GM19452 (cell line): Measurements from ENCODE around the gene STK4.

Experiments
- ATAC-seq: cut with Tn5 transposase; IDR thresholded peaks from one replicate; pipeline ENCODE4 v1.9.1; 2021; ENCODE audit not compliant: unreplicated experiment

The STK4 gene

DNA sequence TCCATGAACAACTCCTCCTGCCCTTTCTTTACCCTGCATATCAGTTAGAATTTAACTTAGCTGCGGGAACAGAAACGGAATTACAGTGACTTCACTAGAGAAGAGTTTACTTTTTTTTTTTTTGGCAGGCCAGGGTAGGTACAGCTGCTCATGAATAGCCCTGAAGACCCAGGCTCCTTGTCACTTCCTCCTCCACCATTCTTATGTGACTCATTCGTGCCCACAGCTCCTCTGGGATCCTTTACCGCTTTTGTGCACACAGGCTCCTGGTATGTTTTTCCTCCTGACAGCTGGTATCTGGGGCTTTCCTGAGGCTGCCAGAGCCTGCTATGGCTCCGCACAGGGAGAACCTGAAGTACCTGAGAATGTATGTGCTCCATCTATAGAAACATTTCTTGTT, 138.5 kb downstream of the STK4 start:
- no peak for ATAC-seq

DNA sequence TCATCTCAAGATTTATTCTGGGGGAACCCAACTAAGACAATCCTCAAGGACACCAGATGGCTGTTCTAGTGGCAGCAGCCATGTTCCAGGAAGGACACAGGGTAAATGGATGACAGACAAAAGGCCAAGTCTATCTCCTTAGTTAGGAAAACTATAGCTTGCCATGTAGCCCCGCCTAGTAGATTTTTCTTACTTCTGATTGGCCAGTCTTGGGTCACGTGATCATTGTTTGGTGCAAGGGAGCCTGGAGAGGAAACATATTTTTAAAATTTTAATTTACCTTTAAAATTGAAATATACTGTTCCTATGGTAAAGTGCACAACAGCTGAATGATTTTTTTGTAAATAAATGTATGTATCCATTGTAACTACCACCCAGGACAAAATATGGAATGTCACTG, 139.0 kb downstream of the STK4 start:
- no peak for ATAC-seq

DNA sequence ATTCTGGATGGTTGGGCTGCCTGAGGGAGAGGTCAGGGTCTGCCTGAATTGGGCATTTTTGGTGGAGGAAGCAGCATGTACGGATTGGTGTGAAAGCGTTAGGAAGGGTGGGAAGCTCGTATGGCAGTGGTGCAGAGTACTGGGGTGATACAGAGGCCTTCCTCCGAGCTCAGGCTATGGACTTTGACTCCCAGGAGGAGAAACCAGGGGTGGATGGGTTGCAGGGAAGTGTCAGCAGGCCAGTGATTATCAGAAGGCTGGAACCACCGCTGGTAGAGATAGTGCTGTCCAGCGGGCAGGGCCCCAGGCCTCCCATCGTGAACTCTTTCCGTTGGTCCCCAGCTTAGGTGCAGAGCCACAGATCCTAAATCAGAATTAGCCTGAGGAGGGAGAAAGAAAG, 143.3 kb downstream of the STK4 start:
- ATAC-seq, result no peak

GRCh38 chr20:45110301-45110700, 144.0 kb downstream of the STK4 start:
- ATAC-seq, result no peak

- no peak for ATAC-seq
Observed at GRCh38 chr20:45111285-45111684, 145.0 kb downstream of the STK4 start.

DNA sequence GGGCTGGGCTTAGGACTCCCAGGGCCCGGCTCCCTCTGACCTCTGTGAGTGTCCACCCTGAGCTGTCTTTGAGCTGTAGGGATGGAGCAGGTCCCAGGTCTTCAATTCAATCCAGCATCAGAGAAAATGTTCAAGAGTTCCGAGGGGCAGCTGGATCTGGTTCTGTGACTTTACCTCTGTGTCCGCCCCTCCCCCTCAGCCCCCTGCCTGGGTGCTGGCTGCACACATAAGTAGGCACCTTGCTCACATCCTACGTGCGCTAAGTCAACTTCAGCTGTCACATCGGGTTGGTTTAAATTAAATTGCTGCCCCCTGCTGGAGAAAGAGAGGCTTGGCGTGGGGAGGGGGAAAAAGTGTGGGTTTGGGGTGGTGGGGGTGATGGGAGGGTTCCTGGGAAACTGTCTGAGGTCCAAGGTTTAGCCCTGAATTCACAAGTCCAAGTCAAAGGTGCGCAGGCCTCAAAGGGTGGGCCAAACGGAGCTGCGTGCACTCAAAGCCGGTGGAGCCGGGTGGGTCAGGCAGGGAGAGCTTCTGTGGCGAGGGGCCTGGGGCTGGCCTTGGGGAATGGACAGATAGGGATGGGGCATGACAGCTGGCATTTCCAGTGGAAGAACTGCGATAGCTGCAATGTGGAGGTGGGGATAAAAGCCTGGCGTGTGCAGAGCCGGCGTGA, 145.6 kb downstream of the STK4 start:
- no peak for ATAC-seq

DNA sequence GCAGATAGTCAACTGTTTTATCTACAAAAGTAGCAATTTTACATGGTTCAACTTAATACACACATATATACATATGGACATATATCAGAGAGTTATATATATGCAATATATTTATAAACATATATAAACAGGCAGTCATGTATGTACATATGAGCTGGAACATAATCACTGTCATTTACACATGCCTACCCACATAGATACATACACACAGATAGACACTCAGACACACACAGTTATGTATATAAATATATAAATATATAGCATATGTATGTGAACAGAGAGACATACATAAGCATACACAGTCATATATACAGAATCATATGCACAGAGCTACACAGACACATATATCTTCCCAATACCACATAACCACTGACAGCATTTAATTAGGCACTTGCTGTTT, 146.4 kb downstream of the STK4 start:
- no peak for ATAC-seq

DNA sequence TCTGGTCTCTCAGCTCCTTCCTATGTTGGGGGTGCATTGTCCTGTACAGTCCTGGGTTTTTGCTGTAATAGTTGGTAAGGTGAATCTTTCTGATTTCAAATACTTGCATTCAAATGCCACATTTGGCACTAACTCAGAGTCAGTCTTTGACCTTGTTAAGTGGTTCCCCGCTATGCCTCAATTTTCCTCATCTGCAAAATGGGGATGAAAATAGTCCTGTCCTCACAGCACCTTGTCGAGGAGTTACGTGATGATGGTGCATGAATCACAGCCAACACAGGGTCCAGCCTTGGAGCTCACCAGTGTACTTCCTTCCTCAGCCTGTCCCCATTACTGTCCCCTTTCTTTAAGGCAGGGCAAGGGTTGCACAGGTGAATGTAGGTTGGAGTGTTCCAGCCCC, 147.6 kb downstream of the STK4 start:
- ATAC-seq, result no peak

- ATAC-seq, result no peak
Observed at GRCh38 chr20:45114465-45115385, 148.4 kb downstream of the STK4 start, which contains the start of gene WFDC5. Gene WFDC5, minus strand, starts transcription at chr20:45115174. Its CDS starts 91 bp downstream, at chr20:45115083.

GRCh38 chr20:45115386-45115774, 149.1 kb downstream of the STK4 start:
- ATAC-seq, result no peak

DNA sequence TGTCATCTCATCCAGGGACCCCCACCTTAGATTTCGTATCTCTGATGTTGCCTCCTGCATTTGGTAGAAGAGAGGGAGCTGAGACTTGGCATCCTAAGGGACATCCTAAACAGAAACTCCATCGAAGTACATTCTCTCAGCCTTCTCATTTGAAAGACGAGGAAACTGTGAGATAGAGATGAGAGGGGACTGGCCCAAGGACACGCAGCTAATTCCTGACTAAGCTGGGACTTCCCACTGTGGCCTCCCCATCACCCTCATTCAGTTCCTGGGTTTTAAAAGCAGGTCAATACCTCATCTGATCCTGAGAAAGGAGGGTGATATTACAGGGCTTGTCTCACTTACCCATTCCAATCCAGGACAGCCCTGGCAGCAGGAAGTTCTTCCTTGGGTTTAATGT, 149.5 kb downstream of the STK4 start:
- no peak for ATAC-seq

DNA sequence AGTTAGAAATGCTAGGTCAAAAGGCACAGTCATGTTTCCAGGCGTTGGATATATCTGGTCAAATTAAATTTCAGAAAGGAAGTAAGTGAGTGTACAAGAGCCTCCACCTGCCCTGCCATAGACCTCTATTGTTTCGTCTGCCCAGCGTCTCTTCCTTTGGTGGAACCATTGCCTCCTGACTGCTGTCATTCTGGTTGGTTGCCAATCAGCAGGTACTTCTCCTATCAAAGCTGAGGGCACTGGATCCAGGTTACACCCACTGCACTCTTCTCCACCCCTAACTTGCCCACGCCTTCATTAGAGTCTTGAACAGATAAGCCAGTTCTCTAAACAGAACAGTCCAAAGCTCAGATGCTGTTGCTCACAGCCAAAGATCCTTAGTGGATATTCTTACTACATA, 151.3 kb downstream of the STK4 start:
- ATAC-seq, result no peak

DNA sequence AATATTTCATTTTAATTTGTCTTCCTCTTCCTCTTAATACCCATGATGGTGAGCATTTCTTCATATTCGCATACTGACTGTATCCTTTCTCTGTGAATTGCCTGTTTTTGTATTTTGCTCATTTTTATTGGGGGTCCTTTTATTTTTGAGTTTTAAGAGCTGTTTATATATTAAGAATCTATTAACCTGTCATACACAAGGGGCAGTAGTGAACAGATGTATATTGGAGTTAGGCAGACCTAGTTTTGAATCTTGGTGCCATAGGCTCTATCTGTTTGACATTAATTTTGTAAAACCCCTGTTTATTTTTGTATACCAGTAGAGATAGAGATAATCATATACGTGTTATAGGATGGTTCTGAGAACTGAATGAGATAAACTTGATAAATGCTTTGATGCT, 151.7 kb downstream of the STK4 start:
- no peak for ATAC-seq

- ATAC-seq, result no peak
Observed at GRCh38 chr20:45119556-45120266, 153.4 kb downstream of the STK4 start.

- ATAC-seq, result no peak
Observed at GRCh38 chr20:45121388-45121787, 155.1 kb downstream of the STK4 start.

- ATAC-seq, result no peak
Observed at GRCh38 chr20:45124365-45124764, 158.1 kb downstream of the STK4 start, which contains the start of gene WFDC12. Gene WFDC12, minus strand, starts transcription at chr20:45124465. Its CDS starts 18 bp downstream, at chr20:45124447.

GRCh38 chr20:45128099-45128498, 161.8 kb downstream of the STK4 start:
- no peak for ATAC-seq
